T-cell (primary cell): ENCODE data around the gene INPP4B. TPM values are rescaled to one million over a fixed set of nuclear protein-coding genes. Genes with fewer than 3 reads are reported as not detected.

Experiments
- ATAC-seq, 4 experiments: fragments of 200-7000 bp in 3 of 4; fragments of 150-1000 bp in 1 of 4; cut with Tn5 transposase; replicated peaks in 1 of 4; 1 replicate in 3 of 4; 2 replicates in 1 of 4; pipeline ENCODE4 v1.10.0; 2021; ENCODE audit warnings: moderate library complexity in 3 of 4, mild to moderate bottlenecking in 2 of 4, moderate number of reproducible peaks in 1 of 4
- CTCF ChIA-PET, 2 donors: fragments of 300-600 bp; sonication (Branson Sonifier 250); formaldehyde crosslinking; loops; one replicate each; lab custom pipeline; 2022; ENCODE audit warnings: antibody characterized with exemption in 2 of 2; lab: Charles Lee
- POLR2A ChIA-PET, 2 donors: fragments of 300-600 bp; sonication (Branson Sonifier 250); formaldehyde crosslinking; loops; one replicate each; lab custom pipeline; 2022; ENCODE audit warnings: antibody characterized with exemption in 2 of 2; lab: Charles Lee
- DNase-seq, 35 experiments: peaks; one replicate each; pipeline versions ENCODE4 v3.0.0 to v3.0.0-alpha.2; 2013 to 2023
- H3K27ac ChIP-seq: one replicate; pipeline ENCODE4 v1.5.1; 2013; ENCODE audit warnings: low read length
- H3K27me3 ChIP-seq, 2 experiments: replicated peaks in 1 of 2; 1 replicate in 1 of 2; 2 replicates in 1 of 2; pipeline versions ENCODE4 v1.6.1 to v1.7.0; 2013; ENCODE audit warnings: low read length in 1 of 2, mixed read lengths in 1 of 2; ENCODE audit not compliant: control insufficient read depth in 2 of 2, insufficient read depth in 2 of 2; ENCODE audit errors: extremely low read depth in 1 of 2
- H3K36me3 ChIP-seq, 2 donors: 1 replicate in 1 of 2; 2 replicates in 1 of 2; pipeline versions ENCODE4 v1.6.1 to v1.7.0; 2013; ENCODE audit warnings: low read length in 1 of 2; ENCODE audit not compliant: control insufficient read depth in 2 of 2, insufficient read depth in 1 of 2; ENCODE audit errors: extremely low read depth in 1 of 2
- H3K4me1 ChIP-seq, 2 experiments: 1 replicate in 1 of 2; 2 replicates in 1 of 2; pipeline versions ENCODE4 v1.6.1 to v1.7.0; 2013; ENCODE audit warnings: low read length in 2 of 2, mixed read lengths in 1 of 2; ENCODE audit not compliant: insufficient read depth in 2 of 2, control insufficient read depth in 1 of 2; ENCODE audit errors: extremely low read depth in 1 of 2
- H3K4me3 ChIP-seq, 2 donors: 1 replicate in 1 of 2; 2 replicates in 1 of 2; pipeline versions ENCODE4 v1.5.1 to v1.7.0; 2013; ENCODE audit warnings: mild to moderate bottlenecking in 2 of 2, low read length in 1 of 2, moderate library complexity in 1 of 2; ENCODE audit not compliant: control insufficient read depth in 1 of 2; ENCODE audit errors: extremely low read depth in 1 of 2
- H3K9me3 ChIP-seq: 2 replicates; pipeline ENCODE4 v1.7.0; 2013
- H3K27ac Mint-ChIP-seq, 2 donors: one replicate each; pipeline ENCODE4 v1.8.0; 2020 to 2021; ENCODE audit warnings: mild to moderate bottlenecking in 2 of 2, mixed read lengths in 2 of 2
- H3K27me3 Mint-ChIP-seq, 2 donors: one replicate each; pipeline ENCODE4 v1.8.0; 2021 to 2022; ENCODE audit warnings: mixed read lengths in 2 of 2
- H3K36me3 Mint-ChIP-seq: one replicate; pipeline ENCODE4 v1.8.0; 2021; ENCODE audit warnings: mixed read lengths
- H3K4me1 Mint-ChIP-seq, 3 donors: one replicate each; pipeline ENCODE4 v1.8.0; 2020 to 2022; ENCODE audit warnings: mixed read lengths in 3 of 3, mild to moderate bottlenecking in 1 of 3
- H3K4me3 Mint-ChIP-seq, 3 donors: one replicate each; pipeline ENCODE4 v1.8.0; 2020 to 2022; ENCODE audit warnings: mild to moderate bottlenecking in 3 of 3, mixed read lengths in 3 of 3, moderate library complexity in 3 of 3
- H3K9me3 Mint-ChIP-seq, 3 donors: one replicate each; pipeline ENCODE4 v1.8.0; 2020 to 2022; ENCODE audit warnings: mixed read lengths in 3 of 3
- WGBS: methylation state at CpG from one replicate; pipeline ENCODE4 v1.1.5; 2013; ENCODE audit warnings: missing lambda C conversion rate; ENCODE audit not compliant: insufficient coverage; 5-methylcytosine and 5-hydroxymethylcytosine counted together
- total RNA-seq, 35 experiments: library from RNA in 6 of 35; stranded (reverse) in 6 of 35; fragments of 120-200 nt in 1 of 35; gene quantifications; one replicate each; pipeline versions ENCODE4 v1.2.1 to v1.2.4 and lab custom pipeline; 2013 to 2026

Gene INPP4B
- total RNA-seq, 5 donors from 2014 or later (not counting 1 experiment from before 2014, with no cell fraction given) = 47.4 to 99.7 (median 71.3) TPM

- Mint-ChIP-seq H3K4me1 (peaks cover 0 to 4% (median 0%) of the 10 kb centered on the region in 3 donors), H3K27me3 (peaks cover 6 to 9% of the 10 kb centered on the region in 2 donors), H3K9me3 (peaks cover 3 to 14% (median 13%) of the 10 kb centered on the region in 3 donors), H3K4me3 (no peak overlapping the region), H3K27ac (no peak overlapping the region), H3K36me3 (no peaks in the 10 kb centered on the region)
- Histone ChIP-seq H3K4me1 (no peaks in the 10 kb centered on the region), H3K4me3 (no peak overlapping the region), H3K27me3 (peaks cover 0 to 8% of the 10 kb centered on the region in 2 experiments), H3K9me3 (no peaks in the 10 kb centered on the region), H3K27ac (no peak overlapping the region), H3K36me3 (no peaks in the 10 kb centered on the region)
- ChIA-PET CTCF (no interaction called here), POLR2A (no interaction called here)
- ATAC-seq (no peak), DNase-seq (no peak)
Measured at GRCh38 chr4:142016031-142016430, 830.1 kb downstream of the INPP4B start.

GRCh38 chr4:142009751-142010150 is 836.4 kb downstream of the INPP4B start:
- DNase-seq (no peak), ATAC-seq (no peak)
- Mint-ChIP-seq H3K9me3 (peaks cover 12 to 42% (median 20%) of the 10 kb centered on the region in 3 donors), H3K4me3 (no peak overlapping the region), H3K27me3 (peaks cover 8 to 9% of the 10 kb centered on the region in 2 donors), H3K36me3 (no peaks in the 10 kb centered on the region), H3K4me1 (no peaks in the 10 kb centered on the region), H3K27ac (no peak overlapping the region)
- Histone ChIP-seq H3K27me3 (peaks cover 0 to 2% of the 10 kb centered on the region in 2 experiments), H3K4me3 (no peak overlapping the region), H3K27ac (no peak overlapping the region), H3K36me3 (no peaks in the 10 kb centered on the region), H3K9me3 (no peaks in the 10 kb centered on the region), H3K4me1 (no peaks in the 10 kb centered on the region)
- no CpG with 5 or more reads among the region's 2 CpGs for WGBS
- ChIA-PET POLR2A (interaction anchor here in 1 of 2 donors (0.7 kb wide), 1 partner anchor 12 kb away, joined by 4 read pairs; no protein-coding TSS in a partner anchor), CTCF (no interaction called here)

GRCh38 chr4:142005519-142005918 is 840.6 kb downstream of the INPP4B start:
- no peaks in the 10 kb centered on the region for H3K36me3 ChIP-seq
- no peaks in the 10 kb centered on the region for H3K4me1 ChIP-seq
- ATAC-seq (no peak), DNase-seq (no peak)
- ChIA-PET CTCF (no interaction called here), POLR2A (no interaction called here)
- WGBS = no CpG with 5 or more reads among the region's 1 CpG
- H3K9me3 ChIP-seq = no peaks in the 10 kb centered on the region
- Mint-ChIP-seq H3K27me3 (peaks cover 0 to 2% of the 10 kb centered on the region in 2 donors), H3K9me3 (peaks cover 10 to 32% (median 14%) of the 10 kb centered on the region in 3 donors), H3K4me3 (no peak overlapping the region), H3K27ac (no peak overlapping the region), H3K4me1 (no peaks in the 10 kb centered on the region), H3K36me3 (no peaks in the 10 kb centered on the region)
- H3K27ac ChIP-seq = no peak overlapping the region
- no peaks in the 10 kb centered on the region for H3K27me3 ChIP-seq
- H3K4me3 ChIP-seq = no peak overlapping the region

- peaks cover under 1 to 5% of the 10 kb centered on the region in 2 donors for H3K27me3 Mint-ChIP-seq
- H3K4me1 ChIP-seq = no peaks in the 10 kb centered on the region
- no peak overlapping the region for H3K27ac ChIP-seq
- ChIA-PET CTCF (no interaction called here), POLR2A (no interaction called here)
- ATAC-seq = no peak
- no peak overlapping the region for H3K4me3 ChIP-seq
- H3K9me3 ChIP-seq = no peaks in the 10 kb centered on the region
- H3K27me3 ChIP-seq = no peaks in the 10 kb centered on the region
- no peaks in the 10 kb centered on the region for H3K4me1 Mint-ChIP-seq
- peaks cover 0 to 7% (median under 1%) of the 10 kb centered on the region in 3 donors for H3K9me3 Mint-ChIP-seq
- WGBS = no CpG with 5 or more reads among the region's 5 CpGs
- H3K36me3 Mint-ChIP-seq = no peaks in the 10 kb centered on the region
- no peak for DNase-seq
- H3K36me3 ChIP-seq = no peaks in the 10 kb centered on the region
- no peak overlapping the region for H3K27ac Mint-ChIP-seq
- no peak overlapping the region for H3K4me3 Mint-ChIP-seq
Measured at GRCh38 chr4:141999446-142000143, 846.5 kb downstream of the INPP4B start.

- ATAC-seq (no peak), DNase-seq (no peak)
- Mint-ChIP-seq H3K27me3 (peaks cover 6 to 7% of the 10 kb centered on the region in 2 donors), H3K9me3 (peaks cover 5 to 19% (median 6%) of the 10 kb centered on the region in 3 donors), H3K4me3 (no peak overlapping the region), H3K36me3 (no peaks in the 10 kb centered on the region), H3K27ac (no peak overlapping the region), H3K4me1 (no peaks in the 10 kb centered on the region)
- CTCF ChIA-PET = no interaction called here
- POLR2A ChIA-PET = no interaction called here
- no CpG with 5 or more reads among the region's 1 CpG for WGBS
- no peaks in the 10 kb centered on the region for H3K4me1 ChIP-seq
- H3K4me3 ChIP-seq = no peak overlapping the region
- no peaks in the 10 kb centered on the region for H3K9me3 ChIP-seq
- no peak overlapping the region for H3K27ac ChIP-seq
- no peaks in the 10 kb centered on the region for H3K36me3 ChIP-seq
- no peaks in the 10 kb centered on the region for H3K27me3 ChIP-seq
Measured at GRCh38 chr4:141995056-141995455, 851.0 kb downstream of the INPP4B start.

GRCh38 chr4:141977433-141977832 is 868.7 kb downstream of the INPP4B start:
- Mint-ChIP-seq H3K27ac (no peak overlapping the region), H3K9me3 (peaks cover 0 to 8% (median 7%) of the 10 kb centered on the region in 3 donors), H3K27me3 (peaks cover 3 to 7% of the 10 kb centered on the region in 2 donors), H3K36me3 (no peaks in the 10 kb centered on the region), H3K4me3 (no peak overlapping the region), H3K4me1 (no peaks in the 10 kb centered on the region)
- Histone ChIP-seq H3K36me3 (no peaks in the 10 kb centered on the region), H3K27ac (no peak overlapping the region), H3K9me3 (no peaks in the 10 kb centered on the region), H3K4me3 (no peak overlapping the region), H3K4me1 (no peaks in the 10 kb centered on the region), H3K27me3 (no peaks in the 10 kb centered on the region)
- DNase-seq (no peak), ATAC-seq (no peak)
- POLR2A ChIA-PET = no interaction called here
- CTCF ChIA-PET = no interaction called here
- WGBS = 69% methylated on average over 3 of the region's 3 CpGs
